ENCODE results near the gene F13B.
"Not testable (repeated sequence)": the region's sequence is repeated elsewhere in the genome, so short reads cannot be mapped to it uniquely, and the experiment has no call there.

Gene F13B

DNA sequence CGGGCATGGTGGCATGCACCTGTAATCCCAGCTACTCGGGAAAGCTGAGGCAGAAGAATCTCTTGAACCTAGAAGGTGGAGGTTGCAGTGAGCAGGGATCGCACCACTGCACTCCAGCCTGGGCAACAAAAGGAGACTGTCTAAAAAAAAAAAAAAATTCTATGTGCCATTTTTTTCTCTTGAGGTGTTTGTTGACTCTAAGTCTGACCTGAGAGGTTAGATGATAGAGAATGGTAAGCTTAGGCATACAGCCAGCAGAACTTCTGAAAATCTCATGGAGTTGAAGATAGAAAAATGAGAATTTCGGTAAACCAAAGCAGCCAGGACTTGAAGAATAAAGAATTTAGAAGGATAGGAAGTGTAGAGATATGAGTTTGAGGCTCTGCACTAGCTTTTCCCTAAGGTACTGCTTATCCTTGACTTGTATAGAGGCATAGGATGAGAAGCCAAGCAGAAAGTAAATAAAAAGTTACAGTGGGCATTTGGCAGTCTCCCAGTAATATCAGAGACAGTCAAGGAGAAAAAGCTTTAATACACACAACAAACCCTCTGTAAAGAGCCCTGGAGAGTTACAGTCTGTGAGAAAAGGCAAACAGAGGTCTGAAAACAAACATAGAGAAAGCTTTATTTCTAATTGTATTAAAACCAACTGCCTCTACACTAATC, 24.3 kb downstream of the F13B start:
- no peak for DNase-seq

DNA sequence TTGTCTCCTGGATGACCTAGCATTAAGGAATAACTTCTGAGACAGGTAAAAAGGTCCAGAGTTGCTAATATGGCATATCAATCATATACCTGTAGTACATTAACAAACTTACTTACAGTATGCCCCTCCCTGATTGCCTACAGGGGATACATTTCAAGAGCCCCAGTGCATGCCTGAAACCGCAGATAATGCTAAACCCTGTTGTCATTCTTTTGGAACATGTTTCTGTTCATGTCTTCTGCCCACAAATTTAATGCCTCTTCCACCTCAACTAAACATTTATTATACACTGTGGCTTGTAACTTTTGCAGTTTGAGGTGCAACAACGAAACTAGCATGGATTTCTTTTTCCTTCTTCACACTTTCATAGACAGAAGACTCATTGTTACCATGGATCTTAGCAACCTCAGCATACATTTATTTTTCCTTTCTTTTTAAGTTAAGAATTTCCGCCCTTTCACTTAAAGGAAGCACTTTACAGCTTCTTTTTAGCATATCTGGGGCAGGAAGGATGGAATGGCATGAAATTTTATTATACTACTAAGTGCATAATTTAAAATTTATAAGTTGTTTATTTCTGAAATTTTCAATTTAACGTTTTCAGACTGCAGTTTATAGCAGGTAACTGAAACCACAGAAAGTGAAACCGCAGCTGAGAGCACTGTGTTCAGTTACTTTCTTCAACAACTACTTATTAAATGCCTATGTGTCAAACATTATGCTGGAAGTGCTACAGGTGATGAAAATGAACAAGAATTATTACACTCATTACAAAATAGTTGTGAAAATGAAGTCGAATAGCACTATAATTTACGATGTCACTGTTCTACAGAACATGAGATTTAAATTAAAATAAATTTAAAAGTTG, 25.3 kb downstream of the F13B start:
- DNase-seq, result no peak

DNA sequence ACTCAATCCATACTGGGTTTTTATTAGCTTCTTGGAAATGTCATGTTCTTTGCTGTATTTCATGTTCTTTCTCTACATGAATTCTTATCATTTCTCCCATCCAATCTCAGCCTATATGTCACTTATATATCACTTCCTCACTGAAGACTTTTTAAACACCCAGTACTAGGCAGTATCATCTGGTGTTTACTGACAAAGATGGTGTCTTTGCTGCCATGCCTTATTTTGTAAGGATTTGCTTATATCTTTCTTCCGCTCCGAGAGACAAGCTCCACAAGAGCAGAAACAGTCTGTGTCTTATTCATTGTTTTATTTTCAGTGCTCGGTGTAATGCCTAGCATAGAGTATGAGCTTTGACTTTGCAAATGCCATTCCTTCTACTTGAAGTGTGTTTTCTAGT, 30.2 kb downstream of the F13B start:
- no peak for DNase-seq

DNA sequence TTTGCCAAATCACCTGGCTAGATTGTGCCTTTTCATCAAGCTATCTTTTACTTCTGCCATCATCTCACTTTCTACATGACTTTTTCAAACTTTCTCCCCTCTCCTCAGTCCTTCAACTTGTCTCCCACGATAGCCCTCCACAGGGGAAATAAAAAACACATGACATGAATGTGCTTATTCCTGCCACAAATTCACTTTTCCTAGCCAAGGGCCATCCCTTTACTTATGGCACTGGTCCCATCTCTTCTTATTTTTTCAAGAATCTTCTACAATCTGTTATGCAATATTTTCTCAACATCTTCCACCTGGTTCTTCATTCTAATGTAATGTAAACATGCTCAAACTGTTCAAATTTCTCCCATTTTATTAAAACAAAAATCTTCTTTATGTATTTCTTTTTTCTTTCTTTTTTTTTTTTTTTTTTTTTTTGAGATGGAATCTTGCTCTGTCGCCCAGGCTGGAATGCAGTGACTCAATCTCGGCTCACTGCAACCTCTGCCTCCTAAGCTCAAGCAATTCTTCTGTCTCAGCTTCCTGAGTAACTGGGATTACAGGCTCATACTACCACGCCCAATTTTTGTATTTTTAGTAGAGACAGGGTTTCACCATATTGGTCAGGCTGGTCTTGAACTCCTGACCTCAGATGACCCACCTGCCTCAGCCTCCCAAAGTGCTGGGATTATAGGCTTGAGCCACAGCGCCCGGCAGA, 32.3 kb downstream of the F13B start:
- DNase-seq, result not testable (repeated sequence)

DNA sequence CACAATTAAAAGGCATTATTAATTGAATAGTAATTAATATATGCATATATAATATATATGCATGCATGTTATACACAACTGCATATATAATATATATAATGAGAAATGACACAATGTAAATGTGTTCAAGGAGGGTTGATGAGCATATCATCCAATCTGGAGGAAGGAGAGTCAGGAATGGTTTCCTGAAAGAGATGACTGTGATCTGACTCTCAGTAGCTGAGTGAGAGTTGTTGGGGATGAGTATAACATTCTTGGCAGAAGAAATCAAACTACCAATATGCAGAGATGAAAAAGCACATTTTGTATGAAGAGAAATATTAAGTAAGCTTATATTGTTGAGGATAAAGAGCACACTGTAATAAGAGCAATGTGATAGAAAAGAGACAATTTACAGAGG, 37.3 kb downstream of the F13B start:
- no peak for DNase-seq

DNA sequence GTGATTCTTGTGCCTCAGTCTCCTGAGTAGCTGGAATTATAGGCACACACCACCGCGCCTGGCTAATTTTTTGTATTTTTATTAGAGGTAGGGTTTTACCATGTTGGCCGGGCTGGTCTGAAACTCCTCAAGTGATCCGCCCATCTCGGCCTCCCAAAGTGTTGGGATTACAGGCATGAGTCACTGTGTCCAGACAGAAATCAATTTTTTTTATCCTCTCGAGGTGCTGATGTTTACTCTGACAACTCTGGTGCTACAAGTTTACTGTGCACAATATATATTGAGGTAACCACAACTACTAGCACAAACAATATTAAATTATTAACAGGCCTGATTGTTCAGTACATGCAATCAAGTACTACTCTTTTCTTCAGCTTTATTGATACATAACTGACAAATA, 39.7 kb downstream of the F13B start:
- no peak for DNase-seq

DNA sequence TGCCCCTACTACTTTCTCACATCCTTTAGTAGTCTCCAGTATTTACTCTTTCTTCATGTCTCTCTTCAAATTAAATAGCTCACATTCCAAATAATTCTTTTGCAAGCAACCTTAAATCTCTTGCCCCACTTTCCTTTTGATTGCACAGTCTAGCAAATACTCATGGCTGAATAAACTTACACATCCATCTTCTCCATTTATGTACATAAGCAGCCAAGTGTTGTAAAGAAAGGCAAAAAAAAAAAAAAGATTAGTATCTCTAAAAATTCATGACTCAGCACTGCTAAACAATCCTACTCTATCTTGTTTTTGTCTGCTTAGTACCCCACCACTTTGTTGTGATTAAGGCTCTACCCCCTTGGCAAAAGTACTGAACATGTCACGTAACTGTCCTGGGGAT, 42.6 kb downstream of the F13B start:
- DNase-seq, result no peak

DNA sequence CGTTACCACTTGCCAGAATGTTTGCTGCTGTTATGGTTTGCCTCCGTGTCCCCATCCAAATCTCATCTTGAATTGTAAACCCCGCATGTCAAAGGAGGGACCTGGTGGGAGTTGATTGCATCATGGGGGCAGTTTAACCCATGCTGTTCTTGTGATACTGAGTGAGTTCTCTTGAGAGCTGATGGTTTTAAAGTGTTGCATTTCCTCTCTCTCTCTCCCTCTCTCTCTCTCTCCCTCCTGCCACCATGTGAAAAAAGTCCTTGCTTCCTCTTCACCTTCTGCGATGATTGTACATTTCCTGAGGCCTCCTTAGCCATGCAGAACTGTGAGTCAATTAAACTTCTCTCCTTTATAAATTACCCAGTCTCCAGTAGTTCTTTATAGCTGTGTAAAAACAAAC, 45.3 kb downstream of the F13B start:
- DNase-seq, result no peak

DNA sequence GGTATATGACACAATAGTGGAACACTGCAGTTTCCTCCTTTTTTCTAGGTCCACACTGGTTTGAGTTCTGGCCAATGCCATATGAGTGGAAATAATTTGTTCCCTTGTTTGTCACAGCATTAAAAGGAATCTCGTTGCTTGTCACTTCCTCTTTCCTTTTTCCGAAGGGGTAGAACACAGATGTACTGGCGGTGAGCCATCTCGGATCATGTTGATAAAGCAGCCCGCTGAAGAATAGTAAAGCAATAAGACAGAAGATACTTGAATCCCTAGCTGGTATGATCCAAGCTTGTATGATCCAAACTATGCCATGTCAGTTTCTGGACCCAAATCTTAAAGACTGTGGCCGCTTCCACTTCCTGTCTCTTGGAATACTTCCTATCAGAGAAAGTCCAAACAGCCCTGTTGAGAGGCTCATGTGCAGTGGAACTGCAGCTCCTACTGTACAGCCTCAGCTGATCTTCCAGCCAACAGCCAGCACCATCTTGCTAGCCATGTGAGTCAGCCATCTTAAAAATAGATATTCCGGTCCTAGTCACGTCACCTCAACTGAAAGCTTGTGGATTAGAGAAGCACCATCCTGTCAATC, 49.4 kb downstream of the F13B start:
- DNase-seq, result no peak

DNA sequence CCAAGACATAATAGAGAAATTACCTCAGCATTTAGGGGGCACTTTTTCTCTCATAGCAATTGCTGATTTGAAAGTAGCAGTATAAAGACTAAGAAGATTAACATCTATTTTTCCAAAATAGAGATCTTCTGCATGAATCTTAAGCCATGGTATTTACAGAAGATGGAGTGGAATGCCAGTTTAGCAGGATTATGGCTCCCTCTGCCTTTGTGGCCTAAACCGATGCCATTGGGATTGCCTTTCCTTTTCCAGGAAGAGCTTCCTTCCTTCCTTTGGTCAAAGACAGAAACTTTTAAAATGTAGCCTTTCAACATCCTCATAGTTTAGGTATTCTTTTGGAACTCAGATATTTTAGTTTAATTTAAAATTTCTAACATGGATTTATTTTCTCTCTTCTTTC, 50.3 kb downstream of the F13B start:
- no peak for DNase-seq

DNA sequence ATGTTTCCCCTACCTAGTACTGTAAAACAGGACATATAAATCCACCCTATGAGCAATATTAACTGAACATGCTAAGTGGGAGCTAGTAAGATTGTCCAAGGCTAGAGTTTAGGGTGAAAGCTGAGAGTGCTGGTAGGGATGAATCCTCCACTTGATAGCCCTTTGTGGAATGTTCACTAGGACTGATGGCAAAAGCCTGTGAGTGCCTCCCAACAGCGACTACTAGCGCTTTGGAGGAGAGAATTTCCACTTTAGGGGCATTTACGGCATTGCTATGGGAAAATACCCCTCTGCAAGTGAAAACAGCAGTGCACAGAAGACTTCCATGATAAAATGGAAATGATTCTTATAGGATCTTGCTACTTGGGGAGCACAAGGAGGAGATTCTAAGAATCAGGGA, 53.8 kb downstream of the F13B start:
- no peak for DNase-seq

DNA sequence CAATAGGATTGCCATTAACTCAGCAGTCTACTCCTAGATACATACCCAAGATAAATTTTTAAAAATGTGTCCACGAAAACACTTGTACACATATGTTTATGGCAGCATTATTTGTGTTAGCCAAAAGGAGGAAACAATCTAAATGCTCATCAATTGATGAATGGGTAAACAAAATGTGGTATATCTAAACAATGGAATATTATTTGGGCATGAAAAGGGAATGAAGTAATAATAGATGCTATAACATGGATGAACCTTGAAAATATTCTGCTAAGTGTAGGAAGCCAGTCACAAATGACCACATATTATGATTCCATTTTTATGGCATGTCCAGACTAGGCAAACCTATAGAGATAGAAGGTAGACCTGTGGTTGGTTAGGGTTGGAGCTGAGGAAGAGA, 55.4 kb downstream of the F13B start:
- no peak for DNase-seq

DNA sequence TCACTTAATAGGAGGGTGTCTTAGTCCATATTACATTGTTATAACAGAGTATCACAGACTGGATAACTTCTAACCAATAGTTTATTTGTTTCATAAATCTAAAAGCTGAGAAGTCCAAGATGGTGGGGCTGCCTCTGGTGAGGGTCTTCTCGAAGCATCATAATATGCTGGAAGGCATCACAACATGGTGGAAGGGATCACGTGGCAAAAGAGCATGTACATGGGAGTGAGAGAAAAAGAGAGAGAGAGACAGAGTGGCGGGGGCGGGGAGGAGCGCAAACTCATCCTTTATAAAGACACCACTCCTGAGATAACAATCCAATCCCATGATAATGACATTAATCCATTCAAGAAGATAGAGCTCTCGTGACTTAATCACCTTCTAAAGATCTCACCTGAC, 58.2 kb downstream of the F13B start:
- DNase-seq, result no peak

DNA sequence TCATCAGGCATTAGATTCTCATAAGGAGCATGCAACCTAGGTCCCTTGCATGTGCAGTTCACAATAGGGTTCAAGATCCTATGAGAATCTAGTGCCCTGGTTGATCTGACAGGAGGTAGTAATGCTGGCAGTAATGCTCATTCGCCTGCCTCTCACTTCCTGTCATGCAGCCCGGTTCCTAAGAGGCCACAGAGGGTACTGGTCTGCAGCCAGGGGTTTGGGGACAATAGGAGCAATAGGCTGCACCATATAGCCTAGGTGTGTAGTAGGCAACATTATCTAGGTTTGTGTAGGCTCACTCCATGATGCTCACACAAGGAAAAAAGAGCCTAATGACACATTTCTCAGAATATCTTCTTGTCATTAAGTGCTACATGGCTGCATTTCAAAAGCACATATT, 63.9 kb downstream of the F13B start:
- no peak for DNase-seq

DNA sequence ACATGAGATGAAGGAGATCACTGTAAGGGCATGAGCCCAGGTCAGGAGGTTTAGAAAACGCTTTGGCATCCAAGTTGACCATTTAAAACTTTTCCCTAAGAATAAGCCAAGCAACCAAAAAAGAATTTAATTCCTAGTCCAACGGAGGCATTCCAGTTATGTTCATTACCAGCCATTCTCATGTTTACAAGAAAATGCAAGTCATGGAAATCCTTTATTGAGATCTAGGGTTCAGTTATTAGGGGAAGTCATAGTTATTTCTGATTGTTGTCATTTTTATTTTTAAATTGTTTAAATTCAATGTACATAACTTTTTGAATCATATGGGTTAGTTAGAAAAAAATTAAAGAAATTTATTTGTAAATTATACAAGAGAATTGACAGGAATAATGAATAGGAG, 65.2 kb downstream of the F13B start:
- no peak for DNase-seq

DNA sequence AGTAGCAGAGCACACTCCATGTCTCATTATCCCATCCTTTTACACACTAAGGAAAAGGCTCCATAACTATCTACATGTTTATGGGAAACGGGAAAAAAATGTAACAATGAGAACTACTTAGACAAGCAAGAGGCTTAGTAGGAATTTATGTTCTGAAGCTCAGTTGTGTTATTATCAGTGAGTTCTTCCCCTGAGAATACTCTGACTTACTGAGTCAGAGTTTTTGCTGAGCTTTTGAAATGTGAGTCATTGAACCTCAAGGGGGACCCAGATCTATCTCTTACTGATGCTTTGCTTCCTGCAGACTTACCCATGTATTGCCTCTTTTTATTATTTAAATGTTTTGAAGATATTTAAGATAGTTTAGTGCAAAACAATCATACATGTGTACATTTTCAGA, 69.6 kb downstream of the F13B start:
- no peak for DNase-seq

DNA sequence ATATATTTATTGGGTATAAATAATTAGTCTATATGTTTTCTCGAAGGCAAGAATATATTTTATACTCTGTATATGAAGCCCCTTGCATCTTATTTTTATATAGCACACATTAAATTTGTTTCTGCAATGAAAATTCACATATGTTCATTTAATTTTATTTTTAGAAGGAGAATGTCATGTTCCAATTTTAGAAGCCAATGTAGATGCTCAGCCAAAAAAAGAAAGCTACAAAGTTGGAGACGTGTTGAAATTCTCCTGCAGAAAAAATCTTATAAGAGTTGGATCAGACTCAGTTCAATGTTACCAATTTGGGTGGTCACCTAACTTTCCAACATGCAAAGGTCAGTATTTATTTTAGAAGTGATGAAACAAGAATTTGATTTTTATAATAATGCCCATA, 73.1 kb downstream of the F13B start:
- no peak for DNase-seq

DNA sequence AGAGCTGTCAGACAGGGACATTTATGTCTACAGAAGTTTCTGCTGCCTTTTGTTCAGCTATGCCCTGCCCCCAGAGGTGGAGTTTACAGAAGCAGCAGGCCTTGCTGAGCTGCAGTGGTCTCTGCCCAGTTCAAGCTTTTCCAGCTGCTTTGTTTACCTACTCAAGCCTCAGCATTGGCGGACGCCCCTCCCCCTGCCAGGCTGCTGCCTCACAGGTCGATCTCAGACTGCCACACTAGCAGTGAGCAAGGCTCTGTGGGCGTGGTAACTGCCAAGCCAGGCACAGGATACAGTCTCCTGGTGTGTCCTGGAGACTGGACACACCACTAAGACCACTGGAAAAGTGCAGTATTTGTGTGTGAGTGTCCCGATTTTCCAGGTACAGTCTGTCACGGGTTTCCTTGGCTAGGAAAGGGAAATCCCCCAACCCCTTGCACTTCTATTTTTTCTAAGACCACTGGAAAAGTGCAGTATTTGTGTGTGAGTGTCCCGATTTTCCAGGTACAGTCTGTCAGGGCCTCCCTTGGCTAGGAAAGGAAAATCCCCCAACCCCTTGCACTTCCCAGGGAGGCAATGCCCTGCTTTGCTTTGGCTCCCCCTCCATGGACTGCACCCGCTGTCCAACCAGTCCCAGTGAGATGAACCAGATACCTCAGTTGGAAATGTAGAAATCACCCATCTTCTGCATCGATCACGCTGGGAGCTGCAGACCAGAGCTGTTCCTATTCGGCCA, 75.0 kb downstream of the F13B start:
- not testable (repeated sequence) for DNase-seq

All from activated CD8-positive, alpha-beta memory T cell treated with anti-CD3 and anti-CD28 coated beads, Interleukin-2, amount 50 U/mL, for 48 hours (primary cell).